MV-4-11 (cell line): ENCODE results near the gene LRRC58.

Experiments used
- DNase-seq: peaks from one replicate; lab custom pipeline; 2025; lab: John Stamatoyannopoulos, UW

LRRC58 gene

DNA sequence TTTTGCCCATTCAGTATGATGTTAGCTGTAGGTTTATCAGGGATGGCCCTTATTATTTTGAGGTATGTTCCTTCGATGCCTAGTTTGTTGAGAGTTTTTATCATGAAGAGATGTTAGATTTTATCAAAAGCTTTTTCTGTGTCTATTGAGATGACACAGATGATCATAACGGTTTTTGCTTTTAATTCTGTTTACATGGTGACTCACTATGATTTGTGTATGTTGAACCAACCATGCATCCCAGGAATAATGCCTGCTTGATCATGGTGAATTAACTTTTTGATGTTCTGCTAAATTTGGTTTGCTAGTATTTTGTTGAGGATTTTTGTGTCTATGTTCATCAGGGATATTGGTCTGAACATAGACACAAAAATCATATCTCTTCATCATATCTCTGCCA is 72.4 kb downstream of the LRRC58 start:
- DNase-seq: no peak

DNA sequence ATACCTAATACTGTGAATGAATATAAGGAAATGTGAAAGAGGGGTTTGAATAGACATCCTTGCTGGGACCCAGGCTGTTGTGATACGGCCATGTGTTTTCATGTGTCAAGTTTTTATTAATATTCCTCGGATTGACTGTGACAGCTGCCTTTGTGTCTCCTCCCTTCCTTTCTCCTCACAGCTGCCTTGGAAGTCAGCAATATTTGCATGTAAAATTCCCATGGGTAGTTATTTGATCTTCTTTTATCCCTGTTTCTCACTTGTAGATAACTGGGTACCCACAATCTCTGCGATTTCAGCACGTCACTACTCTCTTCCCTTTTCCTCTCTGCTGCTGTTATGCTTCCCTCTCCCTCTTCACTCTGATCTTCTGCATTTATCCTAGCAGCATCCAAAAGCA is 73.5 kb downstream of the LRRC58 start:
- DNase-seq: no peak

DNA sequence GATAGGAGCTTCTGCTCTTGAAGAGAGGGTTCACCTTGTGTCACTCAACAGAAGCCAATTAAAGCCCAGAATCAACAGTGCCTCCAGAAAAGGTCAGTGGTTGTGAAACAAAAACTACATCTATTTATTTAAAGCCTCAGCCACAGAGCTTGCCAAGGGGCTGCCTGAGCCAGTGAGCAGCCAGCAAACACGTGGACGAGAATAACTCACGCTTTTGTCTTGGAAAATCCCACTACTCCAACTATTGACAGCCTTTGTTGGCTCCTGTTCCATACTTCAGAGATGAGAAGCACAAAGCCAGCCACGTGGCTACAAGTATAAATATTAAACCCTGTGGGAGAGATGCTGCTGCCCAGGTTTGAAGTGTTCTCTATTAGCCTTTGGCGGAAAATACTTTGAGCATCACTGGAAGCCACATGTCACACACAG is 74.4 kb downstream of the LRRC58 start:
- no peak for DNase-seq
